ENCODE data around the gene MYOC.
A peak's percentile ranks its signal among the peaks of the same experiment; 100 is the strongest.
"Not testable (repeated sequence)": the region's sequence is repeated elsewhere in the genome, so short reads cannot be mapped to it uniquely, and the experiment has no call there.

MYOC gene

DNA sequence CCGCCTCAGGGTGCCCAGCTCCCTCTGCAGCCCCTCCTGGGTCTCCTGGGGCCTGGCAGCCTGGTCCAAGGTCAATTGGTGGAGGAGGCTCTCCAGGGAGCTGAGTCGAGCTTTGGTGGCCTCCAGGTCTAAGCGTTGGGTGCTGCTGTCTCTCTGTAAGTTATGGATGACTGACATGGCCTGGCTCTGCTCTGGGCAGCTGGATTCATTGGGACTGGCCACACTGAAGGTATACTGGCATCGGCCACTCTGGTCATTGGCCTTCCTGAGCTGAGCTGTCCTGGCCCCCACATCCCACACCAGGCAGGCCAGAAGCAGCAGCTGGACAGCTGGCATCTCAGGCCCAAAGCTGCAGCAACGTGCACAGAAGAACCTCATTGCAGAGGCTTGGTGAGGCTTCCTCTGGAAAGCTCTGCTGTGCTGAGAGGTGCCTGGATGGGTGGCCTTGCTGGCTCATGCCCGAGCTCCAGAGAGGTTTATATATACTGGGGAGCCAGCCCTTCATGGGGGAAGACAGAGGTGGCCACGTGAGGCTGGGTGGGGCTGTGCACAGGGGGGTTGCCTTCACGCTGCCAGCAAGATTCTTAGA lies at the start of gene MYOC:
Gene MYOC, minus strand, starts transcription at position 455 of the 589 bp plus-strand sequence. Its CDS starts 77 bp downstream, at position 378.
- no peak for DNase-seq (ENCODE audit: low read depth in 4 of 4, low spot score in 1 of 4)

DNA sequence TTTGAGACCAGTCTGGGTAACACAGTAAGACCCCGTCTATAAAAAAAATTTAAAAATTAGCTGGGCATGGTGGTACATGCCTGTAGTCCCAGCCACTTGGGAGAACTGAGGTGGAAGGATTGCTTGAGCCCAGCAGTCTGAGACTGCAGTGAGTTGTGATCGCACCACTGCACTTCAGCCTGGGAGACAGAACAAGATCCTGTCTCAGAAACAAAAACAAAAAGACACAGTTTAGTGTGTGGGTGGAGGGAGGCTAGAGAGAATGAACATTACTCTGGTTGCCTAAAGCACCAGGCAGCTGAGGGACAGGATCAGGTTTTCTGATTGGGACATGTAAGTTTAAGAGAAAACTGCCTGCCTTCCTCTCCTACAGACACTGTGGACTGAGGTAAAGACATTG lies 47.0 kb upstream of the MYOC start:
- DNase-seq (ENCODE audit: low read depth in 4 of 4, low spot score in 1 of 4): no peak

DNA sequence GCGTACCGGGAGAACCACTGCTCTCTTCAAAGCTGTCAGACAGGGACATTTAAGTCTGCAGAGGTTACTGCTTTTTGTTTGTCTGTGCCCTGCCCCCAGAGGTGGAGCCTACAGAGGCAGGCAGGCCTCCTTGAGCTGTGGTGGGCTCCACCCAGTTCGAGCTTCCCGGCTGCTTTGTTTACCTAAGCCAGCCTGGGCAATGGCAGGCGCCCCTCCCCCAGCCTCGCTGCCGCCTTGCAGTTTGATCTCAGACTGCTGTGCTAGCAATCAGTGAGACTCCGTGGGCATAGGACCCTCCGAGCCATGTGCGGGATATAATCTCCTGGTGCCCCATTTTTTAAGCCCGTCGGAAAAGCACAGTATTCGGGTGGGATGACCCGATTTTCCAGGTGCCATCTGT lies 43.3 kb upstream of the MYOC start:
- DNase-seq (ENCODE audit: low read depth in 4 of 4, low spot score in 1 of 4): not testable (repeated sequence)

DNA sequence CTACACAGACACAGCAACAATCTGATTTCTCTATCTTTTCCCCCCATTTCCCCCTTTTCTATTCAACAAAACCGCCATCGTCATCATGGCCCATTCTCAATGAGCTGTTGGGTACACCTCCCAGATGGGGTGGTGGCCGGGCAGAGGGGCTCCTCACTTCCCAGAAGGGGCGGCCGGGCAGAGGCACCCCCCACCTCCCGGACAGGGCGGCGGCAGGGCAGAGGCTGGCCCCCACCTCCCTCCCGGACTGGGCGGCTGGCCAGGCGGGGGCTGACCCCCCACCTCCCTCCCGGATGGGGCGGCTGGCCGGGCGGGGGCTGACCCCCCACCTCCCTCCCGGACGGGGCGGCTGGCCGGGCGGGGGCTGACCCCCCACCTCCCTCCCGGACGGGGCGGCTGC lies 41.1 kb upstream of the MYOC start:
- DNase-seq (ENCODE audit: low read depth in 4 of 4, low spot score in 1 of 4): not testable (repeated sequence)

DNA sequence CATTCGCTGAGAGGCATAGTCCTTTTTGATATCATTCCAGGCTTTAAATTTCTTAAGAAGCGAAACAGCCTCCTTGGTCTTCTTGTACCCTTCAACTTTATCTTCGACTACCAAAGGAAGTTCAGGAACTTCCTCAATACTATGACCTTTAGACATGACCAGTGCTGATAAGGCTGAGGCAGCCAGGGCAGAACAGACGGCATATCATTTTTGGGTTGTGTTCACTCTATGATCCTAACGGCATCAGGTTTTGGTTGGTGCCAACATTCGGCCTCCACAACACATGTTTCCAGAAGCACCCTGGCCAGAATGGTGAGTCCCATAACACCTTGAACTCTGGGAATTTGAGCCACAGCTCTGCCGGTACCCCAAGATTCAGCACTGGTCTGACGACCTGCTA lies 31.4 kb upstream of the MYOC start:
- DNase-seq (ENCODE audit: low read depth in 4 of 4, low spot score in 1 of 4): no peak

DNA sequence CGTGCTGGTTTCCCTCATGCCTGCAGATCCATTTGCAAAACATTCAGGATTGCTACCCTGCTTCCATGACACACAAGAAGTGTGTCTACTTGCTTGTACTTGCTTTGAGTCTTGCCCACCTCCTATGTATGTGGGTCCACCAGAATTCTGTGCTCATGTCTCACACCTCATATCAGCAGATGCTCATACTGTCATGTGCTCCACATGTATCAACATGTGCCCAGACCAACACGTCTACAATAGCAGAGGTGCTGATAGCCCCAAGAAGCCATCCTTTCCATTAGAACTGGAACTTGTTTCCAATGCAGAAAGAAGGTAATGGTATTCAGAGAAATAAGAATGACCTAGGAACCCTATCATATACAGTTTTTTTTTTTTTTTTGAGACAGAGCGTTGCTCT lies 27.9 kb upstream of the MYOC start:
- DNase-seq (ENCODE audit: low read depth in 4 of 4, low spot score in 1 of 4): no peak

DNA sequence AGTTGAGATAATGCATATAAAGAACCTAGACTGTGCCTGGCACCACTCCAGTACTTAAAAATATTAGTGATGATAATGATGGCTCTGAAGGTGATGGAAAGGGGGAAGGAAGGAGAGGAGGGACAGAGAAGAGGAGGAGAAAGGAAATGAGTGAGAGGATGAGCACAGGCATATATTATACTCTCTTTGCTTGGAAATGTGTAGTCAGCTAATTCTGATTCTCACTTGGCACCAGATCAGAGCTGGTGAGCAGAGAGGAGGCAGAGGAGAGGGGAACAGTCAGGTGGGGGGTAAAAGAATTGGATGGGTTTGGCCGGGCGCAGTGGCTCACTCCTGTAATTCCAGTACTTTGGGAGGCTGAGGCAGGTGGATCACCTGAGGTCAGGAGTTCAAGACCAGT lies 24.3 kb upstream of the MYOC start:
- DNase-seq (ENCODE audit: low read depth in 4 of 4, low spot score in 1 of 4): no peak

DNA sequence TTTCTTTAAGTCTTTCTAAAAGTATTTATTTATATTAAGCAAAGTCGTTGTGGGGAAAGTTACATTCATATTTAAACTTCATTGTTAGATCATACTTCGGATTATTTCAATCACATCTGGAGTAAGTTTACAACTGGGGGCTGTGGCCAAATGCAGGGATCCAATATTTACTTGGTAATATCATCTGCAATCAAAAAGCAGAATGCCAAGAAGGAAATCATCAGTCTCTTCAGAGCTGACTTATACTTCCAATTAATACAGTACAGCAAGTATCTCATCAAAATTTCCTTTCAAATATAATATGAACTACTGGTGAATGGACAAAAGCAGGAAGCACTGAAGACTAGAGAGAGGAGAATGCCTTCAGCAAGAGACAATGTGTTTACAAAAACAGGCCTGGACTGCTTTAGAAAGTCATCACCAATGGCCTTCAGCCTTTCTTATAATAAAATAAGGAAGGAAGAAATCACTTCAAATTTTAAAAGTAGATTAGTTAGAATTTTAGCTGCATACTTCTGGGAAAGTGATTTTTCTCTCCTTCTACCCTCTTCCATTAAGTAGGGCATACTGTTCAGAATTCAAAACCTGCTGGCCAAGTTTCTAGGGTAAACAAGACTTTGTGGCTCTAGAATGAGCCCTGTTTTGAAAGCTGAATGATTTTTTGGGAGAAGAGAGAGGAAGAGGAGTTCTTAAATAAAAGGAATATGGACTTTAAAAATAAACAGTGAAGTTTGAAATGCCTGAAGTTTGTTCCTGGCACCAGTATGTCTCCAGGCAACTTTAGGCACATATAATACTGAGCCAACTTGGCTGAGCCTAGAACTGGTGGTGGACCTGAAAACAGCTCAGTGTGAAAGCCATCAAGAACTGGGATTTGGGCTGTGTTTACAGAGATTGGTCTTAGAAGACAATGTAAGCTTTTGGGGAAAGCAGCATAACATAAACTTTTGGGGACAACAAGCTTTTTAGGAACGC lies 22.2 kb upstream of the MYOC start:
- no peak for DNase-seq (ENCODE audit: low read depth in 4 of 4, low spot score in 1 of 4)

DNA sequence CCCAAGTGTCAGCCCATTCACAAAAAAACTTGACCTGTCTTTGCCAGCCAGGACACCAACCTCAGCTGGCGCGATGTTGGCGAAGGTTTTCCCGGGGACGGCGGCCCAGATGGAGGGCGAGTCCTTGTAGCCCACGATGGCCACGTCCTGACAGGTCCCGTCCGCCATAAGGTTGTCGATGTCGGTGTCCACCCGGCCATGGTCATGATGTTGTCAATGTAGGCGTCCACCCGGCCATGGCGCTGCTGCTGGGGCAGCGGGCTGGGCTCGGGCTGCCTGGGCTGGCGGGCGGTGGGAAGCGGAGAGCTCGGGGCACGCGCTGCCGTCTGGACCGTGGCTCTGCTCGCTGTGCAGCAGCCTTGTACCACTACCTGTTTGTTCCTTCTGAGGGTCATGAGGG lies 18.3 kb upstream of the MYOC start:
- DNase-seq (ENCODE audit: low read depth in 4 of 4, low spot score in 1 of 4): no peak

DNA sequence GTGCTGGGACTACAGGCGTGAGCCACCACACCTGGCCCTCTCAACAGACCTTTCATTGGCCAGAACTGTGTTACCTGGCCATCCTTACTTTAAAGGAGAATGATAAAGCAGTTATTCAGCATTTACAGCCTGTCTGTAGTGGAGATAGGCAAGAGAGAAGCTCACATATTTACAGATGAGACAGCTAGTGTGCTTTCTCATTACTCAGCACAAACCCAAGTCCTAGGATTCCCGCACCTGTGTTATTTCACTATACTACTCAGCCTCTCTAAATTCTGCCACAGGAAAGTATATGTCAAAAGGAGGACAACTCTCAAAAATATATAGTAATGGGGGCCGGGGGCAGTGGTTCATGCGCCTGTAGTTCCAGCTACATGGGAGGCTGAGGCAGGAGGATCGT lies 15.9 kb upstream of the MYOC start:
- DNase-seq (ENCODE audit: low read depth in 4 of 4, low spot score in 1 of 4): no peak

DNA sequence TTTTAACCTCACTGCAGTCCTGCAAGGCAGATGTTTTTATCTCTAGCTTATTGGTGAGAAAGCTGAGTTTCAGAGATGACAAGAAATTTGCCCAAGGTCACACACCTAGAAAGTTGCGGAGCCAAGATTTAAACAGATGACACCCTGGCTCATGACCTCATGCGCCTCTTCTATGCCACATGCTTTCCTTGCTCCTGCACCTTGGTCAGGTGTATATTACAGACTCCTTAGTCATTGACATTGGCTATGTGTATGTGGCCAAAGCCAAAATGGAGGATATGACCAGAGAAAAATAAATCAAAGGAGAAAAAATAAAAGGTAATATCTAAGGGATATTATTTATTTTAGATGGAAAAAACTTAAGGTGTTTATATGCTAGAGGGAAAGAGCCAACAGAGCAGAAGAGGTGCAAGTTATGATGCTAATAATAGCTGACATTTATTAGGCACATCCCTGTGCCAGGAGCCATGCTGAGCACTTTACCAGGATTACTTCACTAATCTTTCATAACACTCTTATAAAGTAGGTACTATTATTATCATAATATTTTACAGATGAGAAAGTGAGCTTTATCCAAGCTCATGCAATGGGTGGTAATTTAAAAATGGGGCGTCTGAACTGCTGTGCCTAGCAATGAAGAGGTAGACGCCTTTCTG lies 13.8 kb upstream of the MYOC start:
- DNase-seq (ENCODE audit: low read depth in 4 of 4, low spot score in 1 of 4): no peak

DNA sequence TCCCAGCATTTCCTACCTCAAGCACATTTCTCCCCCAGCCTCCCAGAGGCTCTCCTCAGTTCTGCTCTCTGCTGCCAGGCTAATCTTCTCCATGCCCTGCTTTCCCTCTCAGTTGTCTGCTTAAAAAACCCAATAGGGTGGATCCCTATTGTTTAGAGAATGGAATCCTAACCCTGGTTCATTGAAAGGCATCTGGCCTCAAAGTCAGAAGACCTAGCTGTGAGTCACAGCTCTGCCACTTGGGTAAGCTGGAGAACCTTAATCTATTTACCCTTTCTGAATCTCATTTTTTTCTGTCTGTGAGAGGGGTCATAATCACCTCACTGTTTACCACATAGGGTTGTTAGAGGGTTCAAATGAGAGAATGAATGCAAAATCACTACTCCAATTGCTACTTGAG lies 12.5 kb upstream of the MYOC start:
- DNase-seq (ENCODE audit: low read depth in 4 of 4, low spot score in 1 of 4): no peak

DNA sequence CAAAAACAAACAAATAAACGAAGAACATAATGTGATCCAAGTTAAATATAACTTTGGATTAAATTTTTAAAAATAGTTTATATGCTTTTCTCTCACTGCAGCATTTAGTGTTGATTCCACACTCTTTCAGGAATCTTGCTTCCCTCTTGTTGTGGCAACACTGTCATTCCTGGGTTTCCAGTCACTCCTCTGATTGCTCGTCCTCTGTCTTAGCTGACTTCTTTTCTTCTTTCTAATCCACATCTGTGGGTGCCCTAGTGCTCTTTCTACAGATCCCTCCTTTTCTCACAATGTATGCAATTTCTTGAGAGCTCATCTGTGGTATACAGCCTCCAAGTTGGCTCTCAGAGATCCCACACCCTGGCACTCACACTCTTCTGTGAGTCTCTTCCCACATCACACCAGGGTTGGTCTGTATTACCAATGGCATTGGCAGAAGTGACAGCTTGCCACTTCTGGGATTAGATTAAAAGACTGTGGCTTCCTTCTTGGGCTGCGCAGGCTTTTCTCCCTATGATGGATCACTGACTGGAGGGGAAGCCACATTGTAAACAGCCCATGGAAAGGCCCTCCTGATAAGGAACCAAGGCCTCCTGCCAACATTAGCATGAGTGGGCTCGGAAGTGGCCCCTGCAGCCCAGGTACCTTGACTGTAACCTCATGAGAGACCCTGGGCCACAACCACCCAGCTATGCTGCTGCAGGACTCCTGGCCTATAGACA lies 11.5 kb upstream of the MYOC start:
- no peak for DNase-seq (ENCODE audit: low read depth in 4 of 4, low spot score in 1 of 4)

DNA sequence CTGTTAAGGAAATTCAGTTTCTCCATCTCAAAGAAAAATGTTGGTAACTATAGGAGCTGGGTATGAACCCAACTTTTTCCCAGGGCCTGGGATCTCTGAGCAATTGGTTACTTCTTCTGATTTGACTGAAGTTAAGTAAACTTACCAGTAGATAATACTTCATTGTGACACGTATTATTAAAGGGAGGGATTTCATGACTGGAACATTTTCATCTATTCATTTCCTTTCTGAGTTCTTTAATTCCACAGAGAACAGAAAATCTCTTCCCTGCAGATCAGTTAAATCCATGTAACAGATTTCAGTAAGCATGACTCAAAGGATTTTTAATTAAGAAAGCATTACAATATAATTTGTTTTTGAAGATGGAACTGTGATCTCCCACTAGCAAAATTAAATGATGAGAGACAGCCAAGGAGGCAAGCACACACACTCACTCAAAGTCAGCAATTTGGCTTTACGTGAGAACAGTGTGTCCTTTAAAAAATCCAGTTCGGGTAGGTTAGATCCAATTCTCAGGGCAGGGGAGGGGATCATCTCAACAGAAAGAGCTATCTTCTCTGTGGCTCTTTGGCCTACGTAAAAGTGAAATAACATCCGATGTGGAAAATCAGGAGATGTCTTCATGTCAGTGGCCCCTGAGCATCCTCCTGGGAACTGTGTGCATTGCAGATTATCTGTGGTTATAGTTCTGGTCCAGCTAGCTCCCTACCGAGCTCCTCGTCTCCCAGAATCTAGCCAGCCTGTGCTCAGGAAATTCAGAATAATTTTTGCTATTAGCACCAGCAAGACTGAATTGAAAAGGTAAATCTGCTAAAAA lies 10.8 kb upstream of the MYOC start:
- no peak for DNase-seq (ENCODE audit: low read depth in 4 of 4, low spot score in 1 of 4)

DNA sequence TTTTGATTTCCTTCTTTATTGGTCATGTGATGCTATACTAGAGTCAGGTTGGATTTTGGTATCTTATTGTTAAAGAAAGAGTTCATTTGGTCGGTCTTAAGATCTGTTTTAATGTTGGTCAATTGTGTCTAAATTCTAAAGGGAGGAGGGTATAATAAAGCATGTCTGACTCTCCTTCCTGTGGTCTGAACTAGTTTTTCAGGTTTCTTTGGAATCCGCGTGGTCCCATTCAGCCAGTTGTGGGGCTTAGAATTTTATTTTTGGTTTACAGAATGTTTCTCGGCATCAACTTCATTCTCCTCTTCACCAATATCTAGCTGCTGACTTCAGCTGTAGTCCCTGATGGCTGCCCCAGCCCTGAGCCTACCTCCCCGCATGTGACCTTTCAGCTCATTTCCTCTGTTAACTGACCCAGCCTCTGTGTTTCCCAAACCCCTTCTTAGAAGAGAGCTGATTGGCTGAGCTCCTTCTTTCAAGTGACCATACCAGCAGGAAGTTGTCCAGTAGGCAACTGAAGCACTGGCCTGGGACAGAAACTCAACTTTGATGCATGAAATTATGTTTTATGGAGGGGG lies 8.7 kb upstream of the MYOC start:
- no peak for DNase-seq (ENCODE audit: low read depth in 4 of 4, low spot score in 1 of 4)

DNA sequence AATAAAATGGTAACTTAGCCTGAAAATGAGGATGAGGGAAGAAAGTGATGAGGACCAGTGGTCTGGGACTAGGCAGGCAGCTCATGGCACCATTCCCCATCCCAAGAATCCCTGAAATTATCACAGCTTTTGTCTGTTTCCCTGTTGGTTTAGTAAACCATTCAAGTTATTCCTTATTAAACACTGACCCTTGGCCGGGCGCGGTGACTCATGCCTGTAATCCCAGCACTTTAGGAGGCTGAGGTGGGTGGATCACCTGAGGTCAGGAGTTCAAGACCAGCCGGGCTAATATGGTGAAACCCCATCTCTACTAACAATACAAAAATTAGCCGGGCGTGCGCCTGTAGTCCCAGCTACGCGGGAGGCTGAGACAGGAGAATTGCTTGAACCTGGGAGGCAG lies 3.7 kb upstream of the MYOC start:
- not testable (repeated sequence) for DNase-seq (ENCODE audit: low read depth in 4 of 4, low spot score in 1 of 4)

DNA sequence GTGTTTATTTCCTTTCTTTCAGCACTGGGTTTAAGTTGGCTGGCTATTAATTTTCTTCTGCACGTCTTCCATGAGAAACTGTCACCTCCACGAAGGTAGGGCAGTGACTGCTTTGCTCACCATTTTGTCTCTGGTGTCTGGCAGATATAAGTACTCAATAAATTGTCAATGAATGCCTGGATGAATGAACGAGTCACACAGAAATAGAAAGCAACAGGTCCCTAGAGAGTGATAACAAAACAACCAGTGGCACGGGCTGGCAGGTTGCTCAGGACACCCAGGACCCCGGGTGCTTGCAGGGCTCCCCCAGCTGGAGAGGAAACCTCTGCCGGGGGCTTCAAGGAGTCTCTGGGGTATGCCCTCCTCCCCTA lies 3.2 kb upstream of the MYOC start:
- no peak for DNase-seq (ENCODE audit: low read depth in 4 of 4, low spot score in 1 of 4)

DNA sequence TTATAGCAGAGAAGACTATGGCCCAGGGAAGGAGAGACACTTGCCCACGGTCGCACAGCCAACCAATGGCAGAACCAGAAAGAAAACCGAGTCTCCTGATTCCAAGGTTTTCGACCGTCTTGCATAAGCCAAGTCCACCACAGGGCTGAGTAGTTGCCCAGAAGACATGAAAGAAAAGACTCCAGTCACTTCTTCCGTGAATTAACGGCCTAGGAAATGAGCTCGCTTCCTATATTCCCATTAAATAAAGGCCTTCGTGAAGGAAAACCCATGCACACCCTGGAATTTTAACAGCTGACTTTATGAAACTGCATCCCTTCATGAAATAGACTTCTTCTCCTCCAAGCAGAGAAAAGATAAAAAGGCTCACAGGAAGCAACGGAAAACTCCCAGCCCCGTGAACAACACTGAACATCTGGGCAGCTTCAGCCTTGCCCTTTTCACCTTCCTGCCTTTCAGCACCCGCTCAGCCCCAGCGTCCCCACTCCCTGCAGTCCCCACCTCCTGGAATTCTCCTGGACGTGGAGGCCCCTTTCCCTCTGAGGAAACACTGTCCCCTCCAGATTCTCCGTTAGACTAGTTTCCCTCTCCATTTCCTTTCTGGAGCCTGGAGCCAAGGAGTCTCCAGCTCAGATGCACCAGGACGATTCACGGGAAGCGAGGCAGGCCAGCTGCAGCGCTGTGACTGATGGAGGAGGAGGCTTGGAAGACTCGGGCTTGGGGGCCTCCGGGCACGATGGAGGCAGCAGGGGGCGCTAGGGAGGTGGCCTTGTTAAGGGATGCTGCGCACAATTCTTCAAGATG lies 2.7 kb upstream of the MYOC start:
- peak; percentile 50 to 70 (median 60) for DNase-seq (ENCODE audit: low read depth in 4 of 4, low spot score in 1 of 4)

DNA sequence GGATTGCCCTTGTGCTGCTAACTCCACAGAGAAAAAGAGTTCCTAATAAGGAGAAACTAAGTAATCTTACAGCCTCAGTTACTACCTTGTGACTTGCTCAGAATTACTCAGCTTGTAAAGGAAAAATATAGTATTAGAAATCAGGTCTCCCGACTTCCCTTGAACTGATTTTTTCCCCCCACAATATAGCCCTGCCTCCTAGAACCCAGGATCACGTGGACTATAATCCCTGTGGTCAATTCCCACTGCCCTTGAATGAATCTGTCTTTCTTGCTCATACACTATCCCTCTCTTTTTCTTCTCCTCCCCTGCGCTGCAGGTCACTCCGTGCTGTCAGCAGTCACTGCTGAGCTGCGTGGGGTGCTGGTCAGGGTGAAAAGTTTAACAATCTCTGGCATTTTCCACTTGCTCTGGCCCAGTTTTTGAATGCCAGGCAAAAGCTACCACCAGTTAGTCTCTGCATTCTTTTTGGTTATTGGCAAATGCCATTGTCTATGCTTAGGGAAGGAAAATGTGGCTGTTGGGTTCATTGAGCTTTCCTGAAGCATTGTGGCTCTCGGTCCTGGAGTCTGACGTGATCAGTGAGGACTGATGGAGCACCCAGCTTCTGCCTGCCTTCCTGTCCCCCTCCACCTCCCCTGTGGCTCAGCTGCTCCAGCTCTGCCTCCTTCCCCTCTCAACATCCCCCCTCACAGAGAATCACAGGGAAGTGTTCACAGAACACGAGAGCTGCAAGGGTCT lies 1.9 kb upstream of the MYOC start:
- no peak for DNase-seq (ENCODE audit: low read depth in 4 of 4, low spot score in 1 of 4)
